ENCODE data around the gene ATRAID. TPM values are rescaled to one million over a fixed set of nuclear protein-coding genes. Genes with fewer than 3 reads are reported as not detected.
A peak's percentile ranks its signal among the peaks of the same experiment; 100 is the strongest.

ATRAID gene
- total and polyA plus RNA-seq, 3 donors from 2014 or later = 263 to 323 (median 295) TPM

DNA sequence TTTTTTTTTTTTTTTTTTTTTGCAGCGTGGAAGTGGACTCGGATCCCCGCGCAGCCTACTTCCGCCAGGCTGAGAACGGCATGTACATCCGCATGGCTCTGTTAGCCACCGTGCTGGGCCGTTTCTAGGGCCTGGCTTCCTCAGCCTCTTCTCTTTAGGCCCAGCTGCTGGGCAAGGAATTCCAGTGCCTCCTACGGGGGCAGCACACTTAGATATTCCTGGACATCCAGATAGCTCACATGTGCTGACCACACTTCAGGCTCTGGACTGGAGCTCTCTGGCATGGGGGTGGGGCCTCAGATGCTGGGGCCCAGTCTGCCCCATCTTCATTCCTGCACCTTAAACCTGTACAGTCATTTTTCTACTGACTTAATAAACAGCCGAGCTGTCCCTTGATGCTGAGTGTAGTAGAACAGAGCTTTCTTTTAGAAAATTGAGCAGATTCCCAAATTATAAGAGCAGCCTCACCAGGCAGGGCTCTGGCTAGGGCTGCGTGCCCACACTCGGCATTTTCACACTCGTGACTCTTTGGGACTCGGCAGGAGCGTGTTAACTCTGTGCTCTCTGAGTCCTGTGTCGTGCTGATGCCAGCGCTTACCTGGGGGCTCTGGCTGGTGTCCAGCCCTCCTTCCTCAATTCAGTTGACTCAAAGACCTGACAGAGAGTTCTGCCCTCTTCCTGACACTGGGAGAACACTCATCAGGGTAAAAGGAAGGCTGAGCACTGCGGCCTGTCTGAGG lies 31.7 kb downstream of the ATRAID start:
- Histone ChIP-seq H3K27ac (peak overlapping the region in 1 of 2 donors; percentile 1), H3K4me3 (no peak overlapping the region), H3K4me1 (peaks cover 4% of the 10 kb centered on the region), H3K27me3 (no peaks in the 10 kb centered on the region), H3K9me3 (no peaks in the 10 kb centered on the region), H3K36me3 (ENCODE audit: low read depth, missing control alignments) (no peaks in the 10 kb centered on the region)
- intact Hi-C loops (cut with DNase I; ENCODE audit: low total_unique reads) = no loop called here
- TF ChIP-seq, protein P1, sequence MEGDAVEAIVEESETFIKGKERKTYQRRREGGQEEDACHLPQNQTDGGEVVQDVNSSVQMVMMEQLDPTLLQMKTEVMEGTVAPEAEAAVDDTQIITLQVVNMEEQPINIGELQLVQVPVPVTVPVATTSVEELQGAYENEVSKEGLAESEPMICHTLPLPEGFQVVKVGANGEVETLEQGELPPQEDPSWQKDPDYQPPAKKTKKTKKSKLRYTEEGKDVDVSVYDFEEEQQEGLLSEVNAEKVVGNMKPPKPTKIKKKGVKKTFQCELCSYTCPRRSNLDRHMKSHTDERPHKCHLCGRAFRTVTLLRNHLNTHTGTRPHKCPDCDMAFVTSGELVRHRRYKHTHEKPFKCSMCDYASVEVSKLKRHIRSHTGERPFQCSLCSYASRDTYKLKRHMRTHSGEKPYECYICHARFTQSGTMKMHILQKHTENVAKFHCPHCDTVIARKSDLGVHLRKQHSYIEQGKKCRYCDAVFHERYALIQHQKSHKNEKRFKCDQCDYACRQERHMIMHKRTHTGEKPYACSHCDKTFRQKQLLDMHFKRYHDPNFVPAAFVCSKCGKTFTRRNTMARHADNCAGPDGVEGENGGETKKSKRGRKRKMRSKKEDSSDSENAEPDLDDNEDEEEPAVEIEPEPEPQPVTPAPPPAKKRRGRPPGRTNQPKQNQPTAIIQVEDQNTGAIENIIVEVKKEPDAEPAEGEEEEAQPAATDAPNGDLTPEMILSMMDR (IDR thresholded peaks at IDR 0.05) = no peak
- TF ChIP-seq POLR2A (IDR thresholded peaks at IDR 0.05) = no peak
- no peak for DNase-seq
- WGBS, 2 donors = 75 to 76% methylated on average over 19 of the region's 19 CpGs

DNA sequence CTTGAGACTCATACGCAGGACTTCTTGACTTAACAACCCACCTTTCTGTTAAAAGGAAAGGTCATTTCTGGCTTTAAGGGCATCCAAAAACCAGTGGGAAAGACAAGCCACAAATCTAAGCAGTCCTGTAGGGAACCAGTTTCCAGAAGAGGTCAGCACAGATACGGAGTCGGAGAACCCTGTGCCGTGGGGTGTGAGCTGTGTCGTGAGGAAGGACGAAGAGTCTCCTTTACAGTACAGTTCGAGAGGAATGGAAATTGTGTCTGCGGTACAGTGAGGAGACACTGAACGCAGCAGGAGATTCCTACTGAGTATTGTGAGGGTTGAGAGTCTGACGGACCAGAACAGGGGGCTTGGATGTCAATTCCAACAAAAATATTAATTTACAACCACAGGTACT lies 33.3 kb downstream of the ATRAID start:
- H3K27me3 ChIP-seq = no peaks in the 10 kb centered on the region
- no peak for TF ChIP-seq POLR2A (IDR thresholded peaks at IDR 0.05)
- TF ChIP-seq, protein P1 (IDR thresholded peaks at IDR 0.05) = no peak
- H3K9me3 ChIP-seq = no peaks in the 10 kb centered on the region
- peak overlapping the region in 1 of 2 donors; percentile 64 for H3K27ac ChIP-seq
- H3K4me1 ChIP-seq = peaks cover 9% of the 10 kb centered on the region
- H3K4me3 ChIP-seq = no peak overlapping the region
- intact Hi-C loops (cut with DNase I; ENCODE audit: low total_unique reads) = no loop called here
- H3K36me3 ChIP-seq (ENCODE audit: low read depth, missing control alignments) = no peaks in the 10 kb centered on the region
- no peak for DNase-seq
- WGBS, 2 donors = 69 to 71% methylated on average over 10 of the region's 10 CpGs

DNA sequence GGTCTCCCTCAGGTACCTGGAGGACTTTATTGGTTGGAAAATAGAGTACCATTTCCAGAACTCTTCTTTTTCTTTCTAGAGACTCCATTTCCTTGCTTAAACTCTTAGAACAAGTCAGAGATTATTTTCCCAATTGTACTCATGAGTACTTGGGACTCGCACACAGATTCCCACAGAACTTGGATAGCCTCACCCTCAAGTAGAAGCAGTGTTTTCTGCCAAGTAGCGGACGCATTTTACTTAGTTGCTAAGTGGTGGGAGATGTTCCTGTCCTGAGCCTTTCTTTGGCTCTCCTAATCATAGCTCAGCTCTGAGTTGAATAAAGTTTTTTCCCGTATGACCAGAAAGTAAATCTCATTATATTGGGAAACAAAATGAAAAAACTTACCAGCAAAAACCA lies 33.8 kb downstream of the ATRAID start:
- 57 to 62% methylated on average over 4 of the region's 4 CpGs for WGBS, 2 donors
- TF ChIP-seq, protein P1 (IDR thresholded peaks at IDR 0.05) = no peak
- TF ChIP-seq POLR2A (IDR thresholded peaks at IDR 0.05) = no peak
- intact Hi-C loops (cut with DNase I; ENCODE audit: low total_unique reads) = no loop called here

DNA sequence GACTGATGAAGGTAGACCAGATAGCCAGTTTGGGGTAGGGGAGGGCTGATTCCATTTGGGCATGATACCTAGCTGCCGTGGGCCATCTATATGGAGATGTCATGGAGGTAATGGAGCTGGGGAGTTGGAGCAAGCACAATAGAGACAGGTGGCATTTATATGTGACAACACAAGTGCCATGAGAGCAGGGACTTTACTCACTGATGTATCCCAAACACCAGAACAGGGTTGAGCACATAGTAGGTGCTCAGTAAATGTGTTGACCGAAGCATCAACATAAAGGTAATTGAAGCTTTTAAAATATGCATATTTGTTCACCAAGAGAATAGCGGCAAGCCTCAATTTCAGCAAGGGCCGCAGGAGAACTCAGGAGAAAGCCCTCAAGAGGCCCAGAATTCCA lies 36.1 kb downstream of the ATRAID start:
- Histone ChIP-seq H3K27ac (no peak overlapping the region), H3K27me3 (no peaks in the 10 kb centered on the region), H3K4me3 (no peak overlapping the region), H3K4me1 (peaks cover 18% of the 10 kb centered on the region), H3K9me3 (no peaks in the 10 kb centered on the region), H3K36me3 (ENCODE audit: low read depth, missing control alignments) (no peaks in the 10 kb centered on the region)
- no peak for DNase-seq
- intact Hi-C loops (cut with DNase I; ENCODE audit: low total_unique reads) = no loop called here
- WGBS, 2 donors = 96 to 98% methylated on average over 4 of the region's 4 CpGs
- TF ChIP-seq, protein P1 (IDR thresholded peaks at IDR 0.05) = no peak
- TF ChIP-seq POLR2A (IDR thresholded peaks at IDR 0.05) = no peak

More for the DNA sequence above, 33.8 kb downstream of the ATRAID start:
- peak; percentile 58 for DNase-seq
- Histone ChIP-seq H3K27me3 (no peaks in the 10 kb centered on the region), H3K36me3 (ENCODE audit: low read depth, missing control alignments) (no peaks in the 10 kb centered on the region), H3K4me1 (peaks cover 14% of the 10 kb centered on the region), H3K4me3 (no peak overlapping the region), H3K27ac (peak overlapping the region; percentile 50 to 64), H3K9me3 (no peaks in the 10 kb centered on the region)
